Measurements from ENCODE around the gene HLA-B. TPM values are rescaled to one million over a fixed set of nuclear protein-coding genes. Genes with fewer than 3 reads are reported as not detected.
"Not testable (repeated sequence)": the region's sequence is repeated elsewhere in the genome, so short reads cannot be mapped to it uniquely, and the experiment has no call there.

The HLA-B gene
- polyA plus RNA-seq, 3 donors: 97.2 to 236 (median 160) TPM

- DNase-seq (ENCODE audit: low read depth in 3 of 3, low spot score in 2 of 3): no peak
Observed at GRCh38 chr6:31386099-31386498, 29.1 kb upstream of the HLA-B start.

GRCh38 chr6:31385041-31385440 is 28.1 kb upstream of the HLA-B start:
- no peak for DNase-seq (ENCODE audit: low read depth in 3 of 3, low spot score in 2 of 3)

- DNase-seq (ENCODE audit: low read depth in 3 of 3, low spot score in 2 of 3): no peak
Observed at GRCh38 chr6:31383149-31383548, 26.2 kb upstream of the HLA-B start.

GRCh38 chr6:31381666-31382065 is 24.7 kb upstream of the HLA-B start:
- no peak for DNase-seq (ENCODE audit: low read depth in 3 of 3, low spot score in 2 of 3)

- no peak for DNase-seq (ENCODE audit: low read depth in 3 of 3, low spot score in 2 of 3)
Observed at GRCh38 chr6:31379850-31380249, 22.9 kb upstream of the HLA-B start.

- DNase-seq (ENCODE audit: low read depth in 3 of 3, low spot score in 2 of 3): no peak
Observed at GRCh38 chr6:31378721-31379103, 21.7 kb upstream of the HLA-B start.

- no peak for DNase-seq (ENCODE audit: low read depth in 3 of 3, low spot score in 2 of 3)
Observed at GRCh38 chr6:31378062-31378720, 21.2 kb upstream of the HLA-B start.

GRCh38 chr6:31377029-31377428 is 20.1 kb upstream of the HLA-B start:
- no peak for DNase-seq (ENCODE audit: low read depth in 3 of 3, low spot score in 2 of 3)

GRCh38 chr6:31375699-31376098 is 18.7 kb upstream of the HLA-B start:
- no peak for DNase-seq (ENCODE audit: low read depth in 3 of 3, low spot score in 2 of 3)

- not testable (repeated sequence) for DNase-seq (ENCODE audit: low read depth in 3 of 3, low spot score in 2 of 3)
Observed at GRCh38 chr6:31374118-31374517, 17.1 kb upstream of the HLA-B start.

- DNase-seq (ENCODE audit: low read depth in 3 of 3, low spot score in 2 of 3): no peak
Observed at GRCh38 chr6:31368461-31368860, 11.5 kb upstream of the HLA-B start.

GRCh38 chr6:31366693-31367470 is 9.9 kb upstream of the HLA-B start:
- DNase-seq (ENCODE audit: low read depth in 3 of 3, low spot score in 2 of 3): peak; percentile 76 to 87 (median 84)

- DNase-seq (ENCODE audit: low read depth in 3 of 3, low spot score in 2 of 3): no peak
Observed at GRCh38 chr6:31365864-31366263, 8.9 kb upstream of the HLA-B start.

GRCh38 chr6:31363811-31364210 is 6.8 kb upstream of the HLA-B start:
- DNase-seq (ENCODE audit: low read depth in 3 of 3, low spot score in 2 of 3): no peak

- no peak for DNase-seq (ENCODE audit: low read depth in 3 of 3, low spot score in 2 of 3)
Observed at GRCh38 chr6:31362751-31363150, 5.8 kb upstream of the HLA-B start.

- DNase-seq (ENCODE audit: low read depth in 3 of 3, low spot score in 2 of 3): no peak
Observed at GRCh38 chr6:31359581-31359980, 2.6 kb upstream of the HLA-B start.

- DNase-seq (ENCODE audit: low read depth in 3 of 3, low spot score in 2 of 3): no peak
Observed at GRCh38 chr6:31358302-31358701, 1.3 kb upstream of the HLA-B start.

- DNase-seq (ENCODE audit: low read depth in 3 of 3, low spot score in 2 of 3): no peak
Observed at GRCh38 chr6:31357886-31358285, 907 bp upstream of the HLA-B start.

- DNase-seq (ENCODE audit: low read depth in 3 of 3, low spot score in 2 of 3): no peak
Observed at GRCh38 chr6:31356216-31356945, 598 bp downstream of the HLA-B start.

GRCh38 chr6:31355583-31355948 is 1.4 kb downstream of the HLA-B start:
- no peak for DNase-seq (ENCODE audit: low read depth in 3 of 3, low spot score in 2 of 3)

- no peak for DNase-seq (ENCODE audit: low read depth in 3 of 3, low spot score in 2 of 3)
Observed at GRCh38 chr6:31354864-31355582, 2.0 kb downstream of the HLA-B start.

Data from right renal cortex interstitium (tissue), 3 donors.